ENCODE measurements around the gene SLC34A3.
A peak's percentile ranks its signal among the peaks of the same experiment; 100 is the strongest.

Gene SLC34A3

DNA sequence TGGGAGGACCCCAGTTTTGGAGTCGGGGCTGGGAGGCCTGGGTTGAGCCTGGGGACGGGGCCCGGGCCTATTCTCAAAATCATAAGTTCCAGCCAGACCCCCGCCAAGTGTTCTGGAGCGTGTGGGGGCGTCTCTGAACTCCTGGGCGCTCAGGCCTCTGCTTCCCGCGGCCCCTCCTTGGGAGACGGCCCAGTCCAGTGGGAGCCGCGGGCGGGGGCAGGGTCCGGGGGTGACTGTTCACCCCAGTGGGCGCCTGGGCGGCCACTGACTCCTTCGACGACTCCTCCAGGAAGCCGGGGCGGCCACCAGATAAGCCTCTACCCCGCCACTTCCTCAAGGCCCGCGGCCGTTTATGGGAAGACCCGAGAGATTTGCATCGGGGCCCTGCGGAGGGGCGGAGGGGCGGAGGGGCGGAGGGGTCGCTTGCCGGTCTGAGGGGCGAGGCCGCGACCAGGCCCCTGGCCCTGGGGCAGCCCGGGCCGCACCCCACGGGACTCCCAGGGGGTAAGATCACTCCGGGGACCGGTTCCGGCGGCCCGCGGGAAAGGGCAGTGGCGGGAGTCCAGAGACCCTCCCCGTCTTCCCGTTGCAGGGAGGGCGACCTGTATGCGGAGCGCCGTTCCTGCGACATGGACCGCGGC, 47.5 kb downstream of the SLC34A3 start:
- TF ChIP-seq, protein P1, sequence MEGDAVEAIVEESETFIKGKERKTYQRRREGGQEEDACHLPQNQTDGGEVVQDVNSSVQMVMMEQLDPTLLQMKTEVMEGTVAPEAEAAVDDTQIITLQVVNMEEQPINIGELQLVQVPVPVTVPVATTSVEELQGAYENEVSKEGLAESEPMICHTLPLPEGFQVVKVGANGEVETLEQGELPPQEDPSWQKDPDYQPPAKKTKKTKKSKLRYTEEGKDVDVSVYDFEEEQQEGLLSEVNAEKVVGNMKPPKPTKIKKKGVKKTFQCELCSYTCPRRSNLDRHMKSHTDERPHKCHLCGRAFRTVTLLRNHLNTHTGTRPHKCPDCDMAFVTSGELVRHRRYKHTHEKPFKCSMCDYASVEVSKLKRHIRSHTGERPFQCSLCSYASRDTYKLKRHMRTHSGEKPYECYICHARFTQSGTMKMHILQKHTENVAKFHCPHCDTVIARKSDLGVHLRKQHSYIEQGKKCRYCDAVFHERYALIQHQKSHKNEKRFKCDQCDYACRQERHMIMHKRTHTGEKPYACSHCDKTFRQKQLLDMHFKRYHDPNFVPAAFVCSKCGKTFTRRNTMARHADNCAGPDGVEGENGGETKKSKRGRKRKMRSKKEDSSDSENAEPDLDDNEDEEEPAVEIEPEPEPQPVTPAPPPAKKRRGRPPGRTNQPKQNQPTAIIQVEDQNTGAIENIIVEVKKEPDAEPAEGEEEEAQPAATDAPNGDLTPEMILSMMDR (IDR thresholded peaks at IDR 0.05; ENCODE audit: low read depth, low read length), result no peak
- Histone ChIP-seq H3K36me3 (0 out of 2 replicates have a peak, but pooled peaks cover 2% of the 10 kb centered on the region), H3K9me3 (no peaks in the 10 kb centered on the region), H3K4me1 (peaks cover 12% of the 10 kb centered on the region), H3K4me3 (ENCODE audit: low read depth, low read length) (no peak overlapping the region), H3K27me3 (no peaks in the 10 kb centered on the region)
- no peak for DNase-seq

DNA sequence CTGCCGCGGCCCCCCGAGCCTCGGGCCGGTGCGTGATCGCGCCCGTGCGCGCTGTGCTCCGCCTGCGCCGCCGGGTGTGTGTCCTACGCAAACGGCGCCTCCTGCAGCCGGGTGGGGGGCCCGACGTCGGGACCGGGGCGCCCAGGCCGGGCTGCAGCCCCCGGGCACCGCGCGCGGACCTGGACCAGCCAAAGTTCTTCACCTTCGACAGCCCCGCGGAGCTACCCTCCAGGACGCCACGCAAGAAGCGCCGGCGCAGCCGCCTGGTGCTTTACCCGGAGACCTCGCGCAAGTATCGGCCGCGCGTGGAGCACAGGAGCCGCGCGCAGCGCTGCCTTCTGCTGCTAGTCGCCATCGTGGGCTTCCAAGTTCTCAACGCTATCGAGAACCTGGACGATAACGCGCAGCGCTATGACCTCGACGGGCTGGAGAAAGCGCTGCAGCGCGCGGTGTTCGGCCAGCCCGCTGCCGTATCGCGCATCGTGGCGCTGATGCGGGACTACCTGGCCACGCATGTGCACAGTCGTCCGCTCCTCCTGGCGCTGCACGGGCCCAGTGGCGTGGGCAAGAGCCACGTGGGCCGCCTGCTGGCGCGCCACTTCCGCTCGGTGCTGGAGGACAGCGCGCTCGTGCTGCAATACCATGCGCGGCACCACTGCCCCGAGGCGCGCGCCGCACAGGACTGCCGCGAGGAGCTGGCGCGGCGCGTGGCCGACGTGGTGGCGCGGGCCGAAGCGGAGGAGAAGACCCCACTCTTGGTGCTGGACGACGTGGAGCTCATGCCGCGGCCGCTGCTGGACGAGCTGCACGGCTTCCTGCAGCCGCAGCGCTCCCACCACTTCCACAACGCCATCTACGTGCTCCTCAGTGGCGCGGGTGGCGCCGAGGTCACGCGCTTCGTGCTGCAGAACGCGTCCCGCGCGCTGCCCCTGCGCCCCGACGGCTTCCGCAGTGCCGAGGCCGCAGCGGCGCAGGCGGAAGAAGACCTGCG, 48.3 kb downstream of the SLC34A3 start:
- no peak for DNase-seq
- H3K27me3 ChIP-seq, result no peaks in the 10 kb centered on the region
- no peak overlapping the region for H3K4me3 ChIP-seq (ENCODE audit: low read depth, low read length)

DNA sequence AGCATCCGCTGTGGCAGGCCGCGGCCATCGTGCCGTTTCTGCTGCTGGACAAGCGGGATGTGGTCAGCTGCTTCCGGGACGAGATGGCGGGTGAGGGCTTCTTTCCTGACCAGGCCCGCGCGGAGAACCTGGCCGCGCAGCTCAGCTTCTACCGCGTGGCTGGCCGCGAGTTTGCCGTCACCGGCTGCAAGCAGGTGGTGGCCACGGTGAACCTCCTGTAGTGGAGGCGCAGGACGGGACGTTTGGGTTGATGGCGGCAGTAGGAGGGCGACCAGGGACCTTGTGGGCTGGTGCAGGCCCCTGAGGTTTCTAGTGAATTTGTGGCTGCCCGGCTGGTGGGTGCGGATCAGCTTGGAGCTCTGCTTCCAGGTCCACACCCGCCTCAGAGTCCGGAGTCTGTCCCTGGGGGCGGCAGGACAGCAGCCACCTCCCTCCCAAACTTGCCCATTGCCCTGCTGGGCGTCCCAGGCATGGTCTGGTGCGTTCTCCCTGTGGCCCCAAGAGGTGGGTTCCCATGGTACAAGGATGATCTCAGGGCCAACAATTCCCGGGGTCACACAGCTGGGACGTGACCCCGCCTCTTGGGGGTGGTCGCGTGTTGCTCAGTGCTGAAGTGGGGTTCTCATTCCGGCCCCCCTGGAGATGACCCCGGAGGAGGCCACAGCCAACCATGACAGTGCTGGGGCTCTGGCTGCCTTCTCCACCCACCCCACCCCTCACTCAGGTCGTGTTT, 49.2 kb downstream of the SLC34A3 start:
- Histone ChIP-seq H3K4me3 (ENCODE audit: low read depth, low read length) (no peak overlapping the region), H3K9me3 (no peaks in the 10 kb centered on the region)
- TF ChIP-seq, protein P1 (IDR thresholded peaks at IDR 0.05; ENCODE audit: low read depth, low read length), result no peak

More for the DNA sequence above, 48.3 kb downstream of the SLC34A3 start:
- H3K36me3 ChIP-seq, result no peaks in the 10 kb centered on the region
- H3K9me3 ChIP-seq, result no peaks in the 10 kb centered on the region
- peaks cover 12% of the 10 kb centered on the region for H3K4me1 ChIP-seq
- TF ChIP-seq, protein P1 (IDR thresholded peaks at IDR 0.05; ENCODE audit: low read depth, low read length), result no peak

DNA sequence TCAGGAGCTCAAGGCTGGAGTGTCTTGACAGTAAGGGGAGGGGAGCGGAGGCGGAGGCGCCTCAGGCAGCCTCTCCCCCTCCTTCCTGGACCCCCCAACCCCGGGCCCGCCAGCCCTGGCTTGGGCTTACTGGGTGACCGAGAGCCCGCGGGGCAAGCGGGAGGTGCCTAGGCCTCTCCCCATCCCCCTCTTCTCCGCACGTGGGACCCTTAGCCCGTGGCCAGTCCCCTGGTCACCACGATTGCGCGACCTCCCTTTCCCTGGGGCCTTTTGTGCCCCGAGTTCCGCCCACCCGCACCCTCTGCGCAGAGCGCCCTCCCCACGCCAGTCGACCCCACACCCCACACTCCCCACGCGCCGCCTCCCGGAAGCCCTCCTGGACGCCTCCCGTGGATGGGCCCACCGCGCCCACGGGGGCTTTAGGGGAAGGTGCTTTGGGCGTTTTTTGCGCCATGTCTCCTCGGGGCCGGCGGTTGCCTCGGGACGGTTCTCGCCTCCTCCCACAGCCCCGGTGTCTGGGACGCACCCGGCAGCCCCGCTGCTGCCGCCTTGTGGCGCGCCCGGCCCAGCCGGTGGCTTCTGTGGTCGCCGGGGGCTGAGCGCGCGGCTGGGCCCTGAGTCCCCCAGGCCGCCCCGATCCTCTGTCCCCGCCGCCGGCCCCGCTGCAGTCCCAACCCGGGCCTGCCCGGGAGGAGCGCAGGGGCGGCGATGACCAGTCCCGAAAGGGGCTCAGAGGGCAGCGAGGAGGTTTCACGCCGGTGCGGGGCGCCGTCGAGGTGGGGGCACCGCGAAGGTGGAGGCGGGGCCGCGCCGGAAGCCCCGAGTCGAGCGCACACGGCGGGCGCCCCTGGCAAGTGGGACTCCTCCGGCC, 50.0 kb downstream of the SLC34A3 start:
- TF ChIP-seq, protein P1 (IDR thresholded peaks at IDR 0.05; ENCODE audit: low read depth, low read length), result peak; percentile 43
- no peaks in the 10 kb centered on the region for H3K27me3 ChIP-seq
- H3K4me1 ChIP-seq, result peaks cover 12% of the 10 kb centered on the region
- H3K4me3 ChIP-seq (ENCODE audit: low read depth, low read length), result peak overlapping the region; percentile 37
- peak; percentile 77 for DNase-seq
- H3K9me3 ChIP-seq, result no peaks in the 10 kb centered on the region
- H3K36me3 ChIP-seq, result no peaks in the 10 kb centered on the region

More for the DNA sequence above, 49.2 kb downstream of the SLC34A3 start:
- Histone ChIP-seq H3K27me3 (no peaks in the 10 kb centered on the region), H3K36me3 (no peaks in the 10 kb centered on the region), H3K4me1 (peaks cover 12% of the 10 kb centered on the region)
- no peak for DNase-seq

DNA sequence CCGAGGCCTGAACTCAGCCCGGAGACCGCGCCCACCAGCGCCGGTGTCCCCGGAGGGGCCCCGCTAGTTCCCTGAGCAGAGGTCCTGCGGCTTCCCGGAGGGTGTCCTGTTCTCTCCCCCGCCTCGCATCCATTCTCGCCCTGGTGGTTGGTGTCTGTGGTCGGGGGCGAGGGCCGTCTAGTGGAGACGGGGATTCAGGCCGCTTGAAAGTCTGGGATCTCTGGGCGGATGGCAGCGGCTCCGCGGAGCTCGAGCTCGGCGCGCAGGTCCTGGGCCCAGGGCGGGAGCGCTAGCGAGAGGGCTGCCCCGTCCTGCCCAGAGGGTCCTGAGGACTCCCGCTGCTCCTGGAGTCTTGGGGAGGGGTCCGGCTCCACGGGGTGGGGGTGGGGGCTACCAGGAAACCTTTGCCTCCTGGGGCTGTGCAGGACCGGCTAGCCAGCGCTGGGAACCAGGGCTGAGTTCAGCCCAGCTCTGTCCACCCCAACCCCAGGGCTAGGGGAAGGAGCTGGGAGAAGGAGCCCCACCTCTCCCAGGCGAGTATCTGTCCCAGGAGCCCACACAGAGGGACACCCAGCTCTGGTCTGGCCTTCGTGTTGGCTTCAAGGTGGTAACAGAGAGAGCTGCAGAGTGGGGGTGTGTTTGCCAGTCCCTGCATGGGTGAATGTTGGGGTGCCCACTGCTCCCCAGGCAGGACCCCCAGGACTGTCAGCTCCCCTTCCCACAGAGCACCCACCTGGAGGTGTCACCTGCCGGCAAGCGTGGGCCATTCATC, 50.8 kb downstream of the SLC34A3 start:
- Histone ChIP-seq H3K4me1 (peaks cover 9% of the 10 kb centered on the region), H3K9me3 (no peaks in the 10 kb centered on the region), H3K4me3 (ENCODE audit: low read depth, low read length) (peak overlapping the region; percentile 37), H3K36me3 (no peaks in the 10 kb centered on the region), H3K27me3 (no peaks in the 10 kb centered on the region)
- peak; percentile 36 for DNase-seq
- TF ChIP-seq, protein P1 (IDR thresholded peaks at IDR 0.05; ENCODE audit: low read depth, low read length), result no peak
